ENCODE data around the gene TRRAP.

DNA sequence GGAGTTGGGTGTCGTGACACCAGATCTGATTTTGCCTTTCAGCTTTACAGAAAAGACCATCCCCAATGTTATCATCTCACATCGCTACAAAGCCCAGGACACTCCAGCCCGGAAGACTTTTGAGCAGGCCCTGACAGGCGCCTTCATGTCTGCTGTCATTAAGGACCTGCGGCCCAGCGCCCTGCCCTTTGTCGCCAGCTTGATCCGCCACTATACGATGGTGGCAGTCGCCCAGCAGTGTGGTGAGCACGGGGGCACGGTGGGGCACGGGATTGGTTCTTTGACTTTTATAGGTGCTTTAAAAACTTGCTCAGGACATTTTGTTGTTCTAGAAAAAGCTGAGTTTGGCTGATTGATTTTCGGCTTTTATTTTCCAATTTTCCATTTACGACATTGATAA, 48.8 kb downstream of the TRRAP start:
- TF ChIP-seq, protein P1, sequence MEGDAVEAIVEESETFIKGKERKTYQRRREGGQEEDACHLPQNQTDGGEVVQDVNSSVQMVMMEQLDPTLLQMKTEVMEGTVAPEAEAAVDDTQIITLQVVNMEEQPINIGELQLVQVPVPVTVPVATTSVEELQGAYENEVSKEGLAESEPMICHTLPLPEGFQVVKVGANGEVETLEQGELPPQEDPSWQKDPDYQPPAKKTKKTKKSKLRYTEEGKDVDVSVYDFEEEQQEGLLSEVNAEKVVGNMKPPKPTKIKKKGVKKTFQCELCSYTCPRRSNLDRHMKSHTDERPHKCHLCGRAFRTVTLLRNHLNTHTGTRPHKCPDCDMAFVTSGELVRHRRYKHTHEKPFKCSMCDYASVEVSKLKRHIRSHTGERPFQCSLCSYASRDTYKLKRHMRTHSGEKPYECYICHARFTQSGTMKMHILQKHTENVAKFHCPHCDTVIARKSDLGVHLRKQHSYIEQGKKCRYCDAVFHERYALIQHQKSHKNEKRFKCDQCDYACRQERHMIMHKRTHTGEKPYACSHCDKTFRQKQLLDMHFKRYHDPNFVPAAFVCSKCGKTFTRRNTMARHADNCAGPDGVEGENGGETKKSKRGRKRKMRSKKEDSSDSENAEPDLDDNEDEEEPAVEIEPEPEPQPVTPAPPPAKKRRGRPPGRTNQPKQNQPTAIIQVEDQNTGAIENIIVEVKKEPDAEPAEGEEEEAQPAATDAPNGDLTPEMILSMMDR (IDR thresholded peaks at IDR 0.05 in 8 of 11, conservative IDR thresholded peaks at IDR 0.05 in 3 of 11) = no peak
- TF ChIP-seq POLR2A (IDR thresholded peaks at IDR 0.05) (no peak), POLR2AphosphoS5 (IDR thresholded peaks at IDR 0.05) (no peak)
